ENCODE measurements around the gene NKAPL.
A peak's percentile ranks its signal among the peaks of the same experiment; 100 is the strongest.
"Not testable (repeated sequence)": the region's sequence is repeated elsewhere in the genome, so short reads cannot be mapped to it uniquely, and the experiment has no call there.

The NKAPL gene

DNA sequence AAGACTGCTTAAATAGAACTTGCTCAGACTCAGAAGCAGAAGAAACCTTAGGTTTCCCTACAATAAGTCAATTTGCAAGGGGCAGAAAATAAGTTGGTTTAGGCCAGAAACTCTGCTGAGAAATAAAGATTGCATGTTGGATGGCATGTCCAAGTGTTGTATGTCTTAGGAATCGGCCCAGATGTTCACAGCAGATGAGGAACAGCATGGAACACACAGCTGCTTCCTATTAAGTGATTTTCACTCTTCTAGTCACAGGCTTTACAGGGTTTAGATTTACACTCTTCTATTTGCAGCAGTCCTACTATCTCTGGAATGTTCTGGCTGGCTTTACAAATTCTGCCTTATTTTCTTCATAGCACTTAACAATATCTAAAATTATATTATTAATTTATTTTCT lies 10.2 kb upstream of the NKAPL start:
- DNase-seq, result no peak

DNA sequence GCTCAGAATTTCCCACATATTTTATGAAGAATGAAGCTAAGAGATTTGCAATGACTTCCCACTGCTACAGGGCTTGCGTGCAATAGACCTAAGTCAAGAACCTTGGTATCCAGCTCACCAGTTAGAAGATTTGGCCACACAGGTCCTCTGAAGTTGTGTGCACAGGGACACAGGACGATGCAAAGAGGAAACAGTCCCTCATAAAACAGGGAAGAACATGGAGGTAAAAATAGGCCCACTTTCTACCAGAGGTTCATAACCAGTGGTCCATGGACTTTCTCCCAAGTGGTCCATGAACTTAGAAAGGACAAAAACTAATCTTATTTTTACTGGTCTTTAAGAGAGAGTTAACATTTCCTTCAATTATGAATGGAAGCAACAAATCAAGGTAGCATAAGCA lies 8.3 kb upstream of the NKAPL start:
- no peak for DNase-seq

DNA sequence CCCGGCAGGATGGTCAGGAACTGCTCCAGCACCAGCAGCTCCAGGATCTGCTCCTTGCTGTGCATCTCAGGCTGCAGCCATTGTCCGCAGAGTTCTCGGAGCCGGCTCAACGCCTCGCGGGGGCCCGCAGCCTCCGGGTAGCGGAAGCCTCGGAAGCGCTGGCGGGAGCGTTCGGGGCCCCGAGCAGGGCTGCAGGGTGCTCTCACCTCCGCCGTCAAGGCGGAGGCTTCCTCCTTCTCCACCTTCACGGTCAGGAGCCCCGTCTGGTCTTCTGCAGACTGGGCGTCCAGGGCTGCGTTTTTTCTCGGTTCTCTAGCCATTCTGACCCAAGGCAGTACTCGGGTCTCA lies 7.5 kb upstream of the NKAPL start:
- no peak for DNase-seq

DNA sequence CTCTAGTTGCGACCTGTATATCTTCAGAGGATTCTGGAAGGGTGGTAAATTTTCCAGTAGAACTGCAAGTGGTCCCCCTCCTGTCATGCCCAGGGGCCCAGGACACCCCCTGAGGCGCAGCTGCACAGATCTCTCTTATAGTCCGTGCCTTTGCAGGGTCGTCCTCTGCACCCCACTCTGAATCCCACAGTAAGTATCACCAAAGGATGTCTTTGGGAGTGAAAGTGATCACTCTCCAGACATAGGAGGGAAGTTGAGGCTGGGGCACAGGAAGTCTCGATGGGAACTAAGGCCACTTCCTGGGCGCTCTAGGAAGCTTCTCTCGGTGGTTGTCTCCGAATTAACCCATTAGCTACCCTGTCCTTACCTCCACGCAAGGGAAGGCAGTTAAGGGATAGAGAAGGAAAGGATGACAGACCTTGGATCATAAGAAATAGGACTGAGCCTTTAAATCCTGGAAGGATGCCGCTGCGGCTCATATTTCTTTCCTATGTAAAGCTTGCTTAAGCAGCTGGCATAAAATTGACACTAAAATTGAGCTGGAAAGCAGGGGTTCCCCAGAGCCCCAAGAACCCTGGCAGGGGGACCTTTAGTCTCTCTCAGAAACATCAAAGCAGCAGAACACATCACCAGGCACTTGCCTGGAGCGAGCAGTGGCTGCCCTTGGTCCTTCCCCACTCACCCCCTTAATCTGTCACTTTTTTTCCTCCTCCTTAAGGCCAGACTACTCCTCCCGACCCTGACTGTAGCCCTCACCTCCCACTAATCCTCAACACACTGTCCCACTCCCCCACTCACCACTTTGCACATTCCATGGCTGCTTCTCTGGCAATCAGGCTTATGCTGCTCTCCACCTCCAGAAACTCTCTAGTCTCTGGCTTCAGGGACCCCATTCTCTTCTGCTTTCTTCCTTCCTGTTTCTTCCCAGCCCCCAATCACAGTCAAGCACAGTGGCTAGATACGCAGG lies 6.8 kb upstream of the NKAPL start, which contains the start of gene ZKSCAN4:
TSS of gene ZKSCAN4 (minus strand) at position 261 of the 967 bp plus-strand sequence. CDS start 289 bp downstream, outside the sequence.
- DNase-seq, result peak in 1 of 2 experiments; percentile 68

DNA sequence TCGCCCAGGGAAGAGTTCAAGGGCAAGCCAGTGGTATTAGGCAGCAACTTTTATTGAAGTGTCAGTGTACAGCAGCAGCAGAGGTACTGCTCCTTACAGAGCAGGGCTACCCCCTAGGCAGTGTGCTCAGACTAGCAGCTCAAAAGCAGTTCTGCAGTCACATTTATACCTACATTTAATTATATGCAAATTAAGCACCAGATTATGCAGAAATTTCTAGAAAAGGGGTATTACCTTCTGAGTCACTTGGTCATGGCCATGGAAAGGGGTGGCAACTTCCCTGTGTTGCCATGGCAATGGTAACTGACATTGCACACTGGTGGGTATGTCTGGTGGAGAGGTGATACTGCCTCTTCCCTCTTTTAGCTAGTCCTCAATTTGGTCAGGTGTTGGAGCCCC lies 5.0 kb upstream of the NKAPL start:
- no peak for DNase-seq

DNA sequence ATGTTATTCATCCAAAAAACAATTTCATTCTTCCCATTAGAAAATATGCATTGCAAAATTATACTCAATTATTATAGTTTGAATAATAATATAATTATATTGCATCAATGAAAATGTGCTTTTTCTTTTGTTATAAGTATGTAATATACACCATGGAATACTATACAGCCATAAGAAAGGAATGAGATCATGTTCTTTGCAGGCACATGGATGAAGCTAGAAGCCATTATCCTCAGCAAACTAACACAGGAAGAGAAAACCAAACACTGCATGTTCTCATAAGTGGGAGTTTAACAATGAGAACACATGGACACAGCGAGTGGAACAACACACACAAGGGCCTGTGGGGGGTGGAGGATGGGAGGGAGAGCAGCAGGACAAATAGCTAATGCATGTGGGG lies 2.1 kb upstream of the NKAPL start:
- DNase-seq, result no peak

DNA sequence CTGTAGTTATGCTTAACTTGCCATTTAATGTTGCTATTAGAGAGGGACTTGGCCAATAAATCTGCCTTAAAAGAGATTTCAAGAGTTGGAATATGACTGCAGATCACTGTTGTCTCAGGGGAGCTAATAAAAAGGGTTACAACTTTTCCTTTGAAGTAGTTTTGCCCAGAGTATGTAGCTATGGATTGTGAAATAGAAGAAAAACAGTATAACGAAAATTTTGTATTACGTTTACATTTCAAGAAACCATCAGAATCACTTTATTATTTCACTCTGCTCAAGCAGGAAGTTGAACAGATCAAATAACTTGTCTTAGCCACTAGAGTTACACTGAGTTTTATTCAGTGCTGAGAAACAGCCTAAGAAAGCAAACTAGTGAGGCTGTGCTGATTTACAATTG lies 4.8 kb downstream of the NKAPL start:
- DNase-seq, result no peak

DNA sequence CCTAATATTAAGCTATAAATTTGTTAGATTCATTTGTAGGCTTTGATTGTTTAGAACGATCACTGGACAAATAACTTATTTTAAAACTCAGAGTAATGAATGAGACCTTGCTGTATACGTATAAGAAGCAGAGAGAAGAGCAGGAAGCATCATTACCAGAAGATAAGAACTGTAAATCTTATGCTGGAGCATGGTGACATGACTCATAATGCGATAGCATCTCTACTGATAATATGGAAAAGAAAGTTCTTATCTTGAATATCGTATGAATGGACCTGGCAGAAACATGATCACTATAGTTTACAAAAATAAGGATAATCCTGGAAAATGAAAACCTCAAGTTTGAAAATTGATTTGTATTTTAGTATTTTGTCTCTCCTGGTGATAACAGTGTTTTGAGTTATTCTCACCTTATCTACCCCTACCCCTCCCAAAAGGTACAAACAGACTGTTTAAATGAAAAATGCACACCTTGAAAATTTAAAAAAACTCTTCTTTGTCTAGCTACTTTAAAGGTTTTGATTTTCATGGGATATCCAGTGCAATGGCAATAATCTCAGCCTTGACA lies 5.8 kb downstream of the NKAPL start:
- no peak for DNase-seq

DNA sequence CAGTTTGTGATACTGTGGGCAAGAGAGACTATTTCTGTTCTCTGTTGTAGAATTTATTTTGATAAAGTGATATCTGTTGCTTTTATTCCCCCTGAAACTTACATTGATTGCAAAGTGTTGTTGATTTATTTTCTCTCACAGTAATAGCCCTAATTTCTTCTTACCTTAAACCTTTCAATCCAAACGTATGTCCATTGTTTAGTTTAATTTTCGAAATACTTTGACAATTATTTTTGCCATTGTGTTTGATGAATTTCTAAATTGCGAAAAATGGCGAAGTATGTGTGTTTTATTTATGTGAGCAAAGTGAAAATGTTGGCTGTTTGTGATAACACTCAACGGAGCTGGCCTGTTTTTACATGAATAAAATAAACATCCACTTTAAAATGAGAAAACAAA lies 7.5 kb downstream of the NKAPL start:
- DNase-seq, result no peak

DNA sequence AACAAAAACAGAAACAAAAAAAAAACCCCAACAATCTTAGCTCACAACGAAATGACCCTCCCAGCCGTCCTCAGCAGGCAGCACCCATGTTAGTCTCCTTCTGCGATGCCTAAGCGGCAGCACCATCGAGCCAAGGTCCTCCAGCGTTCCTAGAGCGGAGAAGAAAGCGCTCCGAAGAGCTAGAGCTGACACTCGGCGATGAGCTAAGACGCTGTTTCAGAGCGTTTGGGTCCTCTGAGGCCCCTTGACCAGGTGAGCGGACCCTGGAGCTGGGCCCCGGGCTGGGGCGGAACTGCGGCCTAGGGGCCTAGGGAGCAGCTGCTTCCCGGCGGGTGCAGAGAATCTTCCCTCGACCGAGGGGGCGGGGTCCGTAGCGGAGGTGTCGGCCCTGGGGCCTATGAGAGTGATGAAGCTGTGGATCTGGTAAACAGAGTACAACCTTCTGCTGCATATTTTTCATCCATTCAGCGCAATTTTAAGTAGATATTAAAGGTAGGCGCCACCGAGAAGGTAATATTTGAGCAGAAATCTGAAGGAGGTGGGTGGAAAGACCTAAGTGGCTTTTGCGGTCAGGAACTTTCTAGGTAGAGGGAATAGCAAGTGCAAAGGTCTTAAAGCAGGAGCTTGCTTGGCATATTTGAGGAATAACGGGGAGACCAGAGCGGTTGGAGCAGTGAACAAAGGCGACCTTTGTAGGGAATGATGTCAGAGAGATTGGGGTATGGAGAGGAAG lies 8.0 kb downstream of the NKAPL start, which contains the start of gene ZSCAN26:
TSS of gene ZSCAN26 (plus strand) at position 182 of the 733 bp plus-strand sequence. CDS start 4,777 bp downstream, outside the sequence.
- peak; percentile 3 to 63 for DNase-seq

DNA sequence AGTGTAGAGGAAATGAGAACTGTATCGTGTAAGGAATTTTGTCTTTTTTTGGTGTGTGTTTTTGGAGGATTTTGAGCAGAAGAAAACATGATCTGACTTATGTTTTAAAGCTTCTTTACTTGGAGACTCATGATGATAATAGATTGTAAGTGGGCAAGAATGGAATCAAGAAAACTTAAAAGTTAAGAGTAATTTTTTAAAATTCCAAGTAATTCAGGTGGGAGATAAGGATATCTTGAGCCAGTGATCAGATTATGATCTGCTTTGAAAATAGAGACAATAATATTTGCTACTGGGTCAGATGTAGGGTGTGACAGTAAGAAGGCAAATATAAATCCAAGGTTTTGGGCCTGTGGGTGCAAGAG lies 8.6 kb downstream of the NKAPL start:
- no peak for DNase-seq

DNA sequence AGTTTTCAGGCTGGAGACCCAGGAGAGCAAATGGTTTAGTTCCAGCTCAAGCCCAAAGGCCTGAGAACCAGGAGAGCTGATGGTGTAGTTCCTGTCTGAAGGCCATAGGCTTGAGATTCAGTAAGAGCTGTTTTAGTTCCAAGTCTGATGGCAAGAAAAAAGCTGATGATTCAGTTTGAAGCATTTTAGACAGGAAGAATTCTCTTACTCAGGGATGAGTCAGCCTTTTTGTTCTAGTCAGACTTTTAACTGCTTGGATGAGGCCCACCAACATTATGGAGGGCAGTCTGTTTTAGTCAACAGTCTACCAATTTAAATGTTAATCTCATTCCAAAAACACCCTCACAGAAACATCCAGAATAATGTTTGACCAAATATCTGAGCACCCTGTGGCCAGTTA lies 10.4 kb downstream of the NKAPL start:
- no peak for DNase-seq

DNA sequence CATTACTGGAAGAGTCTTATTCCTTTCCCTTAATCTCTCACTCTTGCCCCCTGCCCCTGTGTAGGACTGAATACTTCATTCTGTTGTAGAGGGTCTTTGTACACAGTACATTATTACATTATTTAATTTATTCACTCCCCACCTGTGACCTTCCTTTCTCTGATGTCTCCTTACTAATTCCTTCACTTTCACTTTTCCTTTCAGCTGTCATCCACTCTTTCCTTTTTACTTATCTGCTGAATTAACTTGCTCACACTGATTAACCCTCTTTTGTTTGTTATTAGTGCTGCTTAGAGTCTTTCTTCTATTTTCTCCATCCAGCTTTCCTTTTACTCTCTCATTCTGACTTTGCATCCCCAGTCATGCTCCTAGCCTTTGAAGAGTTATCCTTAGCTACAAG lies 15.8 kb downstream of the NKAPL start:
- no peak for DNase-seq

DNA sequence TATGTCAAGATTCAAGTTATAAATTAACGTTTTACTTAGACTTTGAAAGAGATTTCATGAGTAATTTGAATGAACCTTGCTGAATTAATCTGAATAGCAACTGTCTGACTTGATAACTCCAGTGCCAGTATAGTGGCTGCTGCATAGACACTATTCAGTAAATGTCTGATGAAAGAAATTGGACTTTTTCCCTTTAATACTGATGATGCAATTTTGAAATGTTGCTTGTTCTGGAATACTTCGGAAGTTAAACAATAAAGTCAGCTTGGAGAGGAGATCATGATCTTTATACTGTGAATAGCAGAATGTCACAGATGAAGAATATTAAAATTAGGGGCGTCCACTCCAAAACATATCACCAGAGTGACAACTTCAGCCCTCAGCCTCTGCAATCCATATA lies 18.6 kb downstream of the NKAPL start:
- DNase-seq, result no peak

DNA sequence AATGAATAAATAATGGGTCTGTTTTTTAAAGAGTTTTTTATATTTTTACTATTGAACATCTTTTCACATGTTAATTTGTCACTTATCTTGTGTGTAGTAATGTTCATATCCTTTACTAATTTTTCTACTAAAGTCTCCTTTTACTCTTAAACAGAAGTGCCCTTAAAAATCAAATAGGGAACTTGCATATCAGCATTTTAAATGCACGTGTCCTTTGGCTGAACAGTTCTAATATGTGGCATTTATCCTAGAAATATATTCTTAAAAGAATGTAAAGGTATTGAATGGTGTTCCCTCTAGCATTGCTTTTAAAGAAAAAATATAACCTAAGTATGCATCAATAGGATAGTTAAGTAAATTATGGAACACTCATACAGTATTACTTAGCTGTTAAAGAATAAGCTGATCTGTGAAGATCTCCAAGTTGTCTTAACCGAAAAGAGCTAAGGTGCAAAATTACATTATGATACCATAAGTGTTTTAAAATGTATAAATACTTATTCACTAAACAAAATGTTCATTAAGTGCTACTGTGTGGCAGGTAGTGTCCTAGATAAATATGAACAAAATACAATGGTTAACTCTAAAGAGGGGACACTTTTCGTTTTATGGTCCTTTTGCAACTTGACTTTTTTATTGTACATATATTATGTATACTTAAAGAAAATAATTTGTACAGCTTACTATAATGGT lies 21.6 kb downstream of the NKAPL start:
- DNase-seq, result no peak

DNA sequence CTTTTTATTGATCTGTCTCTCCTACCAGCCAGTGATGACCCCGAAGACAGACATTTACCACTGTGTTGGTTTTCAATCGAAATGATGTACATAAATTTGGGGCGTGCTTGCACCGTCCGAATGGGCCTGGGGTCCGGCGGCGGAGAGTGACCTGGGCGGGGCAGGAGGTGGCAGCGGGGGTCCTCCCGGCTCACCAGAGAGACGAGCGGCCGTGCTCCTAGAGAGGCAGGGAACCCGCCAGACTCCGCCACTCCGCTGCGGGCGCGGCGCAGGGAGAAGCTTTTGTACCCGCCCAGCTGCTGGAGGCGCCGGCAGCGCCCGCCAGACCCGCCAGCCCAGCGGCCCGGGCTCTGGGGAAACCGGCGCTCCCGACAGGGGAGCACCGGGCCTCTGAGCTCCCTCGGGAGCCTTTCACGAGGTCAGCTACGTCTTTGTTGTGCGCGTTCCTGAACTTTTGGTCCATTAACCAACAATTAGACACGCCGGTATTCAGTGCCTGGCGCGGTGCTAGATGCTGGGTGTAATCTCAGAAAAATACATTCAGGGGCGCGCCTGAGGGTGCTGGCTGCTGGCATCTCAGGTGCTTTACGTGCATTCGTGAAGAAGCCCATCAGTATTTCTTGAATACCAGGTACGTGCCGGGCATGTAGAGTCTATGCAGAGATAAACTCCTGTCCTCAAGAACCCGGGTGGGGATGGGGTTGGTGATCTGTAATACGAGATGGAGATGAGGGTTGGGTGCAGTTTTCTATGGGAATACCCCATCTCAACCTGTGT lies 22.4 kb downstream of the NKAPL start, which contains the start of gene PGBD1:
TSS of gene PGBD1 (plus strand) at position 285 of the 777 bp plus-strand sequence. CDS start 2,242 bp downstream, outside the sequence.
- DNase-seq, result peak in 1 of 2 experiments; percentile 29

DNA sequence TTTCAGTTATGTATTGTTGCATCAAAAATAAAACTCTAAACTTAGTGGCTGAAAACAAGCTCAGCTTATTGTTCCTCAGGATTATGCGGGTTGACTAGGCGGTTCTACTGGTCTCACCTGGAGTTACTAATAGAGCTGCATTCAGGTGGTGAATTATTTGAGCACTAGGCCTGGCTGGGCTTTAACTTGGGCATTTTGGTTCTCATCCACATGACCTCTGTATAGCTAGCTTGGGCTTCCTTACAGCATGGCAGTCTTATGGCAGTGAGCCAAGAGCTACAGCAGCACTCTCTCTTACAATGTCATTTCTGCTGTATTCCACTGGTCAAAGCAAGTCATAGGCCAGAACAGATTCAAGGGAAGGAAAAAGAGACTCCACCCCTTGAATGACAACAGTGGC lies 23.8 kb downstream of the NKAPL start:
- no peak for DNase-seq

DNA sequence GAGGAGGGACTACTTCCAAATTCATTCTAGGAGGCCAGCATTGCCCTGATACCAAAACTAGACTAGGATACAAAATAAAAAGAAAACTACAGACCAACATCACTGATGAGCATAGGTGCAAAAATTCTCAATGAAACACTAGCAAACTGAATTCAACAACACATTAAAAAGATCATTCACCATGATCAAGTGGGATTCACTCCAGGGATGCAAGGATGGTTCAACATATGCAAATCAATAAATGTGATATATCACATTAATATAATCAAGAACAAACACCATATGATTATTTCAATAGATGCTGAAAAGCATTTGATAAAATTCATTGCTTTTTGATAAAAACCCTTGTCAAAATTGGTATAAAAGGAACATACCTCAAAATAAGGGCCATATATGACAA lies 32.5 kb downstream of the NKAPL start:
- no peak for DNase-seq

DNA sequence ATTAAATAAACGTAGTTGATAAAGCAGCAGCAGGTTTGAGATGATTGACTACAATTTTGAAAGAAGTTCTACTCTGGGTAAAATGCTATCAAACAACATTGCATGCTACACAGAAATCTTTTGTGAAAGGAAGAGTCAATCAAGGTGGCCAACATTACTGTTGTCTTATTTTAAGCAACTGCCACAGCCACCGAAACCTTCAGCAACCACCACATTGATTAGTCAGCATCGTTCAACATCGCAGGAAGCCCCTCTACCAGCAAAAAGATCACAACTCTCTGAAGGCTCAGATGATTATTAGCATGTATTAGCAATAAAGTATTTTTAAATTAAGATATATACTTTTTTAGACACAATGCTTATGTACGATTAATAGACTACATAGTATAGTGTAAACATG lies 36.2 kb downstream of the NKAPL start:
- DNase-seq, result no peak

DNA sequence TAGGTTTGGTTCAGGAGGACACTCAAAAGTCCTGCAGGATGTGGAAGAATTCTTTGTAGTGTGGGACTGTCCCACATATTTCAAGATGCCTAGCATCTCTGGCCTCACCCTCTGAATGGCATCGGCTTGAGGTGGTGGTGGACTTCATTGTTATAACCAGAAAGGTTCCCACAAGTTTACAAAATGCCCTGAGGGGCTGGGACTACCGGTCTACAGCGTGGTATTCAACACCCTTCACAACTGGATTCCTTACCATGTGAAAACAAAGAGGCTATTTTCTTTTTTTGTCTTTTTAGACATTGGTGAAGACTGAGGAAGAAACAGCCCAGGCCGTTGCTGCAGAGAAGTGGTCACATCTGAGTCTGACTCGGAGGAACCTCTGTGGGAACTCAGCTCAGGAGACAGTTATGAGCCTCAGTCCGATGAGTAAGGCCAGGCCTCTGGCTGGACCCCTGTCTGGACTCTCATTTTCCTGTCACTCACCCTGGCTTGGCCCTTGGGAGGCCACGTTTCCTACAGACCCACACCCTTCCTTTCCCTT lies 37.5 kb downstream of the NKAPL start:
- DNase-seq, result no peak

DNA sequence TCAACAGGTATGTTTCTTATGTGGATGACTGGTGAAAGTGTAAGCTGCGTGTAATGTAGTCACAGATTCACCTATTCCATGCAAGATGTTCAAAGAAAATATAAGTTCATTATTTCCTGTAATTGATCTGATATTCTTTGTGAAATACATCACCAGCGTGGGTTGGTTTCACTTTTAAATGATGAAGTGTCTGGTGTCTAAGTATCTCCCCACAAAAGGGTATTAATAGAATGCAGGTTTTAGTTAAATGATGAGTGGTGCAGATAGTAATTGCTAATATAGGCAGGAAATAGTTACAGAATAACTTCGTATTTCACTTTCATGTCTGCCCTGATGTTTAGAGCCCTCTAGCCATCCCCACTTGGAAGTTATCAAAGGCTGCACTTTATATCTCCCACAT lies 44.5 kb downstream of the NKAPL start:
- no peak for DNase-seq

DNA sequence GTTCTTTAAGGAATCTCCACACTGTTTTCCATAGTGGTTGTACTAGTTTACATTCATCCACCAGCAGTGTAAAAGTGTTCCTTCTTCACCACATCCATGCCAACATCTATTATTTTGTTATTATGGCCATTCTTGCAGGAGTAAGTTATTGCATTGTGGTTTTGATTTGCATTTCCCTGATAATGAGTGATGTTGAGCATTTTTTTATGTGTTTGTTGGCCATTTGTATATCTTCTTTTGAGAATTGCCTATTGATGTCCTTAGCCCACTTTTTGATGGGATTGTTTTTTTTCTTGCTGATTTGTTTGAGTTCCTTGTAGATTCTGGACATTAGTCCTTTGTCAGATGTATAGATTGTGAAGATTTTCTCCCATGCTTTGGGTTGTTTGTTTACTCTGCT lies 47.3 kb downstream of the NKAPL start:
- not testable (repeated sequence) for DNase-seq
